GM12878 (cell line): ENCODE results near the gene TRANK1. TPM values are rescaled to one million over a fixed set of nuclear protein-coding genes. Genes with fewer than 3 reads are reported as not detected.

ENCODE experiments used
- CBFB ChIP-seq: IDR thresholded peaks from 2 replicates; pipeline ENCODE4 v1.6.1; 2016; ENCODE audit warnings: antibody characterized with exemption, low read depth
- CREM ChIP-seq: IDR thresholded peaks from 2 replicates; pipeline ENCODE4 v1.6.1; 2014; ENCODE audit warnings: antibody characterized with exemption, low read depth
- DPF2 ChIP-seq: fragments of 450-650 bp; IDR thresholded peaks from 2 replicates; pipeline ENCODE4 v1.6.1; 2017; ENCODE audit warnings: mild to moderate bottlenecking
- FOXM1 ChIP-seq: IDR thresholded peaks from 2 replicates; pipeline ENCODE4 v1.6.1; 2012; ENCODE audit warnings: low read depth, mild to moderate bottlenecking, inconsistent platforms, low read length, moderate library complexity
- HSF1 ChIP-seq: fragments of 150-350 bp; IDR thresholded peaks from 2 replicates; pipeline ENCODE4 v1.6.1; 2014; ENCODE audit warnings: mild to moderate bottlenecking, low read depth, low read length
- IKZF1 ChIP-seq: fragments of 450-650 bp; conservative IDR thresholded peaks from 2 replicates; pipeline ENCODE4 v1.6.1; 2017; ENCODE audit warnings: antibody characterized with exemption, mild to moderate bottlenecking
- IRF4 ChIP-seq: IDR thresholded peaks from 2 replicates; pipeline ENCODE4 v1.6.1; 2011; ENCODE audit warnings: low read depth, low read length
- KDM1A ChIP-seq: fragments of 200-600 bp; sonication (generic); IDR thresholded peaks from 2 replicates; pipeline ENCODE4 v1.6.1; 2016; ENCODE audit warnings: borderline replicate concordance
- MEF2B ChIP-seq: fragments of 450-650 bp; IDR thresholded peaks from 2 replicates; pipeline ENCODE4 v1.6.1; 2018; ENCODE audit warnings: mild to moderate bottlenecking, moderate library complexity; ENCODE audit not compliant: partially characterized antibody, poor library complexity, severe bottlenecking
- MLLT1 ChIP-seq: fragments of 450-650 bp; IDR thresholded peaks from 2 replicates; pipeline ENCODE4 v1.6.1; 2016; ENCODE audit warnings: mild to moderate bottlenecking
- MTA3 ChIP-seq: IDR thresholded peaks from 2 replicates; pipeline ENCODE4 v1.6.1; 2012; ENCODE audit warnings: low read length, inconsistent platforms, borderline replicate concordance
- RFX5 ChIP-seq: IDR thresholded peaks from 2 replicates; pipeline ENCODE4 v1.6.1; 2011; ENCODE audit warnings: low read depth, low read length, improper control_type of control experiment
- RUNX3 ChIP-seq: IDR thresholded peaks from 2 replicates; pipeline ENCODE4 v1.6.1; 2012; ENCODE audit warnings: low read length, inconsistent platforms
- SPI1 ChIP-seq: IDR thresholded peaks from 2 replicates; pipeline ENCODE4 v1.6.1; 2011; ENCODE audit warnings: low read depth, mild to moderate bottlenecking, low read length, moderate library complexity, borderline replicate concordance; ENCODE audit not compliant: insufficient read depth
- SREBF2 ChIP-seq: IDR thresholded peaks from 2 replicates; pipeline ENCODE4 v1.6.1; 2012; ENCODE audit warnings: mild to moderate bottlenecking, low read length
- TARDBP ChIP-seq: IDR thresholded peaks from 2 replicates; pipeline ENCODE4 v1.6.1; 2016; ENCODE audit warnings: borderline replicate concordance
- TBL1XR1 ChIP-seq: IDR thresholded peaks from 2 replicates; pipeline ENCODE4 v1.6.1; 2012; ENCODE audit warnings: low read depth, low read length, improper control_type of control experiment
- TCF7 ChIP-seq: IDR thresholded peaks from 2 replicates; pipeline ENCODE4 v1.6.1; 2014; ENCODE audit warnings: antibody characterized with exemption, borderline replicate concordance
- ZBTB11 ChIP-seq: fragments of 450-650 bp; formaldehyde crosslinking; IDR thresholded peaks from 2 replicates; pipeline ENCODE4 v1.5.0; 2022; ENCODE audit warnings: mild to moderate bottlenecking, missing genetic modification characterization
- ZNF217 ChIP-seq: fragments of 450-650 bp; IDR thresholded peaks from 2 replicates; pipeline ENCODE4 v1.6.1; 2017; ENCODE audit warnings: antibody characterized with exemption, mild to moderate bottlenecking
- ZNF592 ChIP-seq: fragments of 450-650 bp; IDR thresholded peaks from 2 replicates; pipeline ENCODE4 v1.6.1; 2017; ENCODE audit warnings: mild to moderate bottlenecking, moderate library complexity
- polyA plus RNA-seq, 11 experiments: library from polyadenylated mRNA; depleted of rRNA in 4 of 11; unstranded in 6 of 11; stranded (reverse) in 5 of 11; fragments of >200 nt; fragmentation: Nextera tagmentation in 4 of 11; fragmentation: Illumina TruSeq in 1 of 11; extraction: Ambion mirVana in 4 of 11; extraction: Trizol in 1 of 11; gene quantifications; 1 replicate in 1 of 11; 2 replicates in 10 of 11; pipeline versions ENCODE4 v1.2.1 to v1.2.3, GENCODE V29; 2011 to 2016; ENCODE audit warnings: inconsistent platforms in 2 of 11, missing spikeins in 2 of 11, low read depth in 1 of 11
- total RNA-seq, 4 experiments: library from RNA; depleted of rRNA in 3 of 4; stranded (reverse); fragments of >200 nt in 3 of 4; fragmentation: Illumina TruSeq in 1 of 4; extraction: Trizol in 1 of 4; gene quantifications; 2 replicates each; pipeline versions ENCODE4 v1.2.1 to v1.2.3, GENCODE V29; 2013 to 2021

TRANK1 gene
- total and polyA plus RNA-seq, 10 of the 15 experiments (the other 5 are each of a cell fraction or from before 2014, with no cell fraction given) = 0.46 to 8.8 (median 1.1) TPM

- no peak for TF ChIP-seq ZBTB11
- no peak for TF ChIP-seq SREBF2
- TF ChIP-seq IRF4 = peak; percentile 54; the same call in 1 of the 2 replicates
- 0 out of 2 replicates have a peak, but pooled peaks have one; percentile 43 for TF ChIP-seq CBFB
- no peak for TF ChIP-seq TARDBP
- TF ChIP-seq DPF2 = no peak
- TF ChIP-seq IKZF1 = peak; percentile 75
- TF ChIP-seq HSF1 = no peak
- no peak for TF ChIP-seq MLLT1
- TF ChIP-seq ZNF217 = peak; percentile 87; the same call in 1 of the 2 replicates
- TF ChIP-seq KDM1A = no peak
- TF ChIP-seq CREM = peak; percentile 52; the same call in 1 of the 2 replicates
- TF ChIP-seq RFX5 = no peak
- no peak for TF ChIP-seq ZNF592
- TF ChIP-seq RUNX3 = peak; percentile 92
- 0 out of 2 replicates have a peak, but pooled peaks have one; percentile 76 for TF ChIP-seq MTA3
- TF ChIP-seq MEF2B = peak; percentile 76
- peak; percentile 46; the same call in 1 of the 2 replicates for TF ChIP-seq SPI1
- TF ChIP-seq TBL1XR1 = peak; percentile 70; the same call in 1 of the 2 replicates
- TF ChIP-seq TCF7 = peak; percentile 28; the same call in 1 of the 2 replicates
- TF ChIP-seq FOXM1 = peak; percentile 40; the same call in 1 of the 2 replicates
Observed at GRCh38 chr3:36918050-36918449, 26.8 kb downstream of the TRANK1 start (continued).
